ENCODE data around the gene GNG13.
"Not testable (repeated sequence)": the region's sequence is repeated elsewhere in the genome, so short reads cannot be mapped to it uniquely, and the experiment has no call there.

The GNG13 gene, protein sequence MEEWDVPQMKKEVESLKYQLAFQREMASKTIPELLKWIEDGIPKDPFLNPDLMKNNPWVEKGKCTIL

DNA sequence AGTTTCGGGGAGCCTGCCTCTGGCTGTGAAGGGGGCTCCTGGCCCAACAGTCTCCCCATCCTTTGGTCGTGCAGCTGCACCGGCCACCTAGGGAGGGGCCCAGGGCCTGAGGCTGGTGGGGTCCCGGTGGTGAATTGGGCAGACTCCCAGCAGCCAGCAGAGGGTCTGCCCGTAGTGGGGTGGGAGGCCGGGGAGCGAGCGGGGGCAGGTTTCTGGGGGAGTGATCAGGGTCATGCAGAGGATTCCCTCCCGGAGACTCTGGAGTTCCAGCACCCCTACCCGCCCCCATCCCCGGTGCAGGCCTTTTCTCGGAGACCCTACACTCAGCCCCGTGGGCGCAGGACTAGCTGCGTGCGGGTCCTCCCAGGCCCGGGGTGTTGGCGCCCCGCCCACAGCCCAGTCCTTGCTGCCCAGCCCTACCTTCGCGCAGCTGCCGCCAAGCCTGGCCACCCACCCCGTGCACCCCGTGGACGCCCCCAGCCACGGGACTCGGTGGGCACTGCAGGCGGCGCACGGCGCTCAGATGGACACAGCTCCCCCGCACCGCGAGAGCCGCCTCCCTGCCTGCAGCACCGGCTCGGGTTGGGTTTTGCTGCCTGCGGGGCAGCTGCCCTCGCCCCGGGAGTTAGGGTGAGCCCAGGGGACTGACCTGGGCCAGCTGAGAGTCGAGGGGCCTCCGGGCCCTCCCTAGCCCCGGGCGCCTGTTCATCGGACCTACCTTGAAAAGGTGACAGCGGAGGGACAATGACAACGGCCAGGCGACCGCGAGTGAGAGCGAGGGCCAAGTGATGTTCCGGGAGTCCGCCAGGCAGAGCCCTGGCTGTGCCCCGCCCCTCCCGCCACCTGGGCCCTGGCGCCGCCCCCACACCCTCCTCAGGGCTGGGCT lies at the start of gene GNG13:
TSS of gene GNG13 (minus strand) at position 787 of the 886 bp plus-strand sequence. CDS start 1,657 bp downstream, outside the sequence.
- DNase-seq: no peak

DNA sequence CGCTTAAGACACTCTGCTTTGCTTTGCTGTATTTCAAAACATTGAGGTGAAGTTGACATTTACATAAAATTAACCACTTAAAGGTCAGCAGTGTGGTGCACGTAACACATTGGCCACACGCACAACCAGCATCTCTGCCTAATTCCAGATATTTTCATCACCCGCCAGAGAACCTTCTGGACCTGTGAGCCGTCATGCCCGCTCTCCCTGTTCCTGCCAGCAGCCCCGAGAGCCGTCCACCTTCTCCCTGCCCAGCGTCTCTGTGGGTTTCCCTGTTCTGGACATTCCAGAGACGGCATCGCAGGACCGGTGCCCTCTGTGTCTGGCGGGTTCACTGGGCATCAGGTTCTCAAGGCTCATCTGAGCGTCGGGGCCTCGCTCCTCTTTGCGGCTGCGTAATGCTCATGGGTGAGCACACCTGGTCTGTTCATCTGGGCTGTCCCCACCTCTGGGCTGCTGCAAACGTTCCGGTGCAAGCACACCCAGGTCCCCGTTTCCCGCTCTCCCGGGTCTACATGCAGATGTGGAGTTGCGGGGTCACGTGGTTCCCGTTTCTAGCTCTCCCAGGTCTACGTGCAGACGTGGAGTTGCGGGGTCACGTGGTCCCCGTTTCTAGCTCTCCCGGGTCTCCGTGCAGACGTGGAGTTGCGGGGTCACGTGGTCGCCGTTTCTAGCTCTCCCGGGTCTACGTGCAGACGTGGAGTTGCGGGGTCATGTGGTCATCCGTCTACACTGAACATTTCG lies 48.1 kb upstream of the GNG13 start:
- no peak for DNase-seq

DNA sequence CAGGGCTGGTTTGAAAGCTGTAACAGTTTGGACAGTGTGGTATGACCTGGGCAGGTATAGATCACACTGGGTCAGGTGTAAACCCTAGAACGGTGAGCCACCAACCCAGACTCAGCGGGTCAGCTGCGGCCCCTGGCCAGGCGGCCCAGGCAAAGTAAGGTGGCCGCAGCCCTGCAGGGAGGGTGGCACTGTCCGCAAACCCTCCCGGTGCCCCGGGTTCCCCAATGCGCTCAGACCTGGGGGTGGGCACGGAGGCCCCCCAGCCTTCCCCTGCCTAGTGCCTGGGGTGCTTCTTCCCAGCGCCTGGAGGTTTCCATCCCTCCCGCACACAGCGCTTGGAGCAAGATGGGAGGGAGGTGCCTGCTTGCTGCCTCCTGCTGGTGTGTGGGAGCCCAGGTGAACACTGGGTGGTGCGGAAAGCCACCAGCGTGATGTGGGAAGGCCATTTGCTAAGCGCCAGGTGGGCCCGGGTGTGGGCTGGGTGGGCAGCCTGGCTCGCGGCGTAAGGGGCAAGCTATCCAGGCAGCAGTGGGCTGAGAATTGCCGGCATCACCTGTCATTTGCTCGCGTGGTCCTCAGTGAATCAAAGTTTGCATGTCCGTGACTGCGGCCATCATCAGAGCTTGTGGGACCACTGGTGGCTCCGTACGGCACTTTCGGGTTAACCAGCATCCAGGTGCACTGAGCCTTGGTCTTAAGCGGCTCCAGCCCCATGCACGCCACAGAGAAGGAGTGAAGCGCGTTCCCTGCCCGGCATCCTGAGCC lies 47.3 kb upstream of the GNG13 start:
- DNase-seq: no peak

DNA sequence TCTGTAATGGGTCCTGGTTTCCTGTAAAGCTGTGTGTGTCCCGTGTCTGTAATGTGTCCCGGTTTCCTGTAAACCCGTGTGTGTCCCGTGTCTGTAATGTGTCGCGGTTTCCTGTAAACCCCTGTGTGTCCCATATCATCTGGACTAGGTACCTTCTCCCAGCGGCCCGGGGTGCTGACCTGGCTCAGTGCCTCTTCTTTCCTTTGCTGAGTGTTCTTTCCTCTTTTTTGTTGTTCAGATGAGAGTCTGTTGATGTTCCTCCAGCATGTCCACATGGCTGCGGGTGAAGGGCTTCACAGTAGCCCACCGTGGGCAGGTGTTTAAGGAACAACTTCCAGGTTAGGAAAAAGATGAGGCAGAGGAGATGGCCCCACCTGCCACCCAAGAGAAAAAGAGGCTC lies 46.6 kb upstream of the GNG13 start:
- DNase-seq: no peak

DNA sequence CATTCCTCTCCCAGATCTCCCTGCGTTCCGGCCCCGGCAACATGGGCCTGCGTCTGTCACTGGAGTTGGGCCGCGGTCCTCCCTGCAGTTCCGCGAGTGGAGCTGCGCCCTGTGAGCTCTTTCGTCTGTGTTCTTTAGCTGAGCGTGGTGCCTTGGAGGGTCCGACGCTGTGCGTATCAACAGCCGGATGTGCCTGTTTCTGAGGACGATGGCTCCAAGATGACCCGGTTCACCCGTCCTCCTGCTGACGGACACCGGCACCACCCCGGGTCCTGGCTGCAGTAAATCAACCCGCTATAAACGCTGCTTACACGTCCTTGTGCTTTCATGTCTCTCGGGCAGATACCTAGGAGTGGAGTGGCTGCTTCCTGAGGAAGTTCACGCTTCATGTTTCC lies 44.8 kb upstream of the GNG13 start:
- no peak for DNase-seq

GRCh38 chr16:844638-845350 lies 44.3 kb upstream of the GNG13 start:
- no peak for DNase-seq

DNA sequence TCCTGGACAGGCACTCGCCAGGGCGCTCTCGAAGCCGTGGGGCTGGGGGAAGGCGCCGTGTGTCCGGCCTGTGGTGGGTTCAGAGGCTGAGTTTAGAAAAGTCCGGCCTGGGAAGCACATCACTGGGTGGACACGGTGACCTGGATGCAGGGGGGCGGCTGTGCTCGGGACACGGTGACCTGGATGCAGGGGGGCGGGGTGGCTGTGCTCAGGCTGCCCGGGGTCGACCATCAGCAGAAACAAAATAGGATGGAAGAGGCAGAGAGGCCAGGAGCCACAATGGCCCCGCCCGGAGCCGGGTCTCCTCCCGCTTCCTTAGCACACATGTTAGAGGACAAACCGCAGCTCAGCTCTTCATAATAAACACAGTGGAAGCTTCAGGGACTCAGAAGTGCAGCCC lies 43.2 kb upstream of the GNG13 start:
- DNase-seq: no peak

DNA sequence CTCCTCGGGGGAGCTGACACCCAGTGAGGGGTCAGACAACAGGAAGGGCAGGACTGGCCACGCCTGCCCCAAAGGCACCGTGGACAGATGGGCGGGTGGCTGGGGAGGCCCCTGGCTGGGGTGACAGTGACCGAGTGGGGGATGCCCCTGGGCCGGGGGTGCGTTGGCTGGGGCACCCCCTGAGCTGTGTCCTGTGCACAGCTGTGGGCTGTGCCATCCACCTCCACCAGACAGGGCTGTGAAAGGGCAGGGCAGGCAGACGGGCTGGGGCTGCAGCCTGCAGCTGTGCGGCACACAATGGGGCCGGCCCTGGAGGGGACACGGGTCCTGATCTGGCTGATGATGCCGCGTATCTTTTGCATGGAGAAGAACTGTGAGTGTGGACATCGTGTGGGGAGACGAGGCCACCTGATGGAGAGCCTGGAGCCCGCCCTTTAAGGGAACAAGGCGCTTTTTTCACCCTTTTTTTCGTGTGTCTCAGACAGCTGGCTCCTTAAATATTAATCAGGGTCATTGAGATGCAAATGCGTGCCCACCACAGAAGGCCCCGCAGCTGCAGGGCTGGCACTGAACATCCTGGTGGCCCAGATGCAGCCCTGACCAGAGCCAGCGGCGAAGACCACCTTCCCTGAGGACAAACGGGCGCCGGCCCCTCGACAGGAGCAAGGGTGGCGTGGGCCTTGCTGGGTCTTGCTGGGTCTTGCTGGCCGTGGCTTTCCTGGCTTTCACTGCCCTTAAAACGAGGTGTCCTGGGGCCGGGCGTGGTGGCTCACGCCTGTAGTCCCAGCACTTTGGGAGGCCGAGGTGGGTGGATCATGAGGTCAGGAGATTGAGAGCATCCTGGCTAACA lies 42.4 kb upstream of the GNG13 start:
- DNase-seq: no peak

GRCh38 chr16:842061-842476 lies 41.5 kb upstream of the GNG13 start:
- no peak for DNase-seq

DNA sequence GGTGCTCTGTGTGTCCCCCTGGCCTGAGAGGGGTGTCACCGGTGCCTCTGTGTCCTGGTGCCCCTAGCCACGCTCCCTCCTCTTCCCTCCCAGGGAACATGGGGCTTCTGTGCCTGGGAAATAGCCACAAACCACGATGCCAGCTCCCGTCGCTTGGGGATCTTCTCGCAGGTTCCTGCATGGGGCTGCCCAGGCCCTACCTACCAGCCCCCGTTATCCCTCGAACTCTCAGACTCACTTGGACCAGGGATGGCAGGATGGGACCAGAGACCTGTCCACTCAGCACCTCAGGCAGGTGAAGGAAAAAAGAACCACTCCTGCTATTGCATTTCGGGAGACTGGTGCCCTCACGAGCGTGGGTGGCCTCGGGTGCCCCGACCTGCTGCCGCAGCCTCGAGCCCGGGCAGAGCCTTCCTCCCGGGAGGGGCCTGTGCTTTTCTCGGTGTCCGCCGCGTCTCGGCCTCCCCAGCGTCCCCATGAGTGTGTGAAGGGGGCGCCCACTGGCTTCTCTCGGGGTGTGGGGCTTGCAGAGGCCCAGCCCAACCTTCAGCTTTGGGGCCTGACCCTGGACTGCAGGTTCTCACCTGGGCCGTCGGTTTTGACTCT lies 41.0 kb upstream of the GNG13 start:
- DNase-seq: no peak

- no peak for DNase-seq
These were observed 40.3 kb upstream of the GNG13 start for GRCh38 chr16:840561-841454.

GRCh38 chr16:839643-840408 lies 39.3 kb upstream of the GNG13 start:
- DNase-seq: no peak

GRCh38 chr16:838741-839140 lies 38.2 kb upstream of the GNG13 start:
- DNase-seq: no peak

GRCh38 chr16:836822-837221 lies 36.3 kb upstream of the GNG13 start:
- DNase-seq: not testable (repeated sequence)

- DNase-seq: no peak
These were observed 35.7 kb upstream of the GNG13 start for GRCh38 chr16:836221-836620.

GRCh38 chr16:835373-835772 lies 34.8 kb upstream of the GNG13 start:
- DNase-seq: no peak

DNA sequence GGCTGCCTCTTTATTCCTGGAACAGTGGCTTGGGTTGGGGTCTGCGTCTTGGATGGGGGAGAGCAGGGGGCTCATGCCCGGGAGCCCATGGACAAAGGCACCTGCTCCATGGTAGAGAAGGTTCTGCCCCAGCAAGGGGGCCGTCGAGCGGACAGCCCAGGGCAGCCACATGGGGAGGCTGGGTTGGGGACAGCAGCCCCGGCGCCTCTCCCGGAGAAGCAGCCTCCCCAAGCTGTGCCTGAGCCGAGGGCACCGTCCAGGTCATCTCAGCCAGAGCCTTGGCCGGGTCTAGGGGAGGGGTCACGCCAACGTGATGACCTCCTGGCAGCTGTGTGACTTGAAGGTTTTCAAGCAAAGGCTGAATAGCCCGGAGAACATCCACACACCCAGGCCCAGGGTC lies 32.9 kb upstream of the GNG13 start:
- no peak for DNase-seq

GRCh38 chr16:832652-833336 lies 32.3 kb upstream of the GNG13 start:
- no peak for DNase-seq

All from activated CD4-positive, alpha-beta T cell treated with anti-CD3 and anti-CD28 coated beads for 1 hour (primary cell).